Erythroblast (primary cell): ENCODE results near the gene MED12L.
A peak's percentile ranks its signal among the peaks of the same experiment; 100 is the strongest.

Source experiments
- DNase-seq, 2 experiments: peaks; one replicate each; lab custom pipeline; 2025; lab: John Stamatoyannopoulos, UW
- GATA1 ChIP-seq: IDR thresholded peaks from 2 replicates; pipeline ENCODE4 v1.6.1; 2011; ENCODE audit warnings: low read depth, mild to moderate bottlenecking, control low read depth, low read length, moderate library complexity
- POLR2A ChIP-seq: IDR thresholded peaks from 2 replicates; pipeline ENCODE4 v1.6.1; 2011; ENCODE audit warnings: mild to moderate bottlenecking, low read length

MED12L gene

GRCh38 chr3:151371526-151371925 lies 286.1 kb downstream of the MED12L start:
- TF ChIP-seq POLR2A (no peak), GATA1 (no peak)
- DNase-seq: no peak

DNA sequence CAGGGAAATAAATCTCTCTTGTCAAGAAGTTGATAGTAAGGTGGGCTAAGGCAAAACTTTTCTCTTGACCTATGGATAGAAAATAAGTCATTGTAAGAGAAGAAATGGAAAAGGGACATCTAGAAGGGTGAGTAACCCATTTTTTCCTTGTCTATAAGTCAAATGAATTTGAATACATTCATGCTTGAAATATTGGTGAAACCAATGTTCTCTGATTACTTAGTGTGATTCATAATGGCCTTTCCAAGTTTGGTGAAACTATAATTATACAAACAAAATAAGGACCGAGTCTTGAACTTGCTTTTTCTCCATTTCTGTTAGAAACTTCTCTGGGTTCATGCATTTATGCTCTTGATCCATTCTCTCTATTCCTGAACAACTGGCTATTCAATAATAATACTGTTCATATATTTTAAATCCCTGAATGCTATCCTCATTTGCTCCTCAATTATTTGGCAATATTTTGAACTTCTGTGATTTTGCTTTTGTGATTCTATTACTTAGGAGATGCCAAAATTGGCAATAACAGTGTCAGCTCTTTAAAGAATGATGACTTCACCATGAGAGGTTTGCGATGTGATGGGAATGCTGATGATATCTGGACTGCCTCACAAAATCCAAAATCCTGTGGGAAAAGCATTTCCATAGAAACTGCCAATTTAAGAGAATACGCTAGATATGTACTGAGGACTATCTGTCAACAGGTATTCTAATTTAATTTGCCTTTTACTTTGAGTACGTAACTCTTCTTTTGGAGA lies 286.8 kb downstream of the MED12L start:
- no peak for DNase-seq

DNA sequence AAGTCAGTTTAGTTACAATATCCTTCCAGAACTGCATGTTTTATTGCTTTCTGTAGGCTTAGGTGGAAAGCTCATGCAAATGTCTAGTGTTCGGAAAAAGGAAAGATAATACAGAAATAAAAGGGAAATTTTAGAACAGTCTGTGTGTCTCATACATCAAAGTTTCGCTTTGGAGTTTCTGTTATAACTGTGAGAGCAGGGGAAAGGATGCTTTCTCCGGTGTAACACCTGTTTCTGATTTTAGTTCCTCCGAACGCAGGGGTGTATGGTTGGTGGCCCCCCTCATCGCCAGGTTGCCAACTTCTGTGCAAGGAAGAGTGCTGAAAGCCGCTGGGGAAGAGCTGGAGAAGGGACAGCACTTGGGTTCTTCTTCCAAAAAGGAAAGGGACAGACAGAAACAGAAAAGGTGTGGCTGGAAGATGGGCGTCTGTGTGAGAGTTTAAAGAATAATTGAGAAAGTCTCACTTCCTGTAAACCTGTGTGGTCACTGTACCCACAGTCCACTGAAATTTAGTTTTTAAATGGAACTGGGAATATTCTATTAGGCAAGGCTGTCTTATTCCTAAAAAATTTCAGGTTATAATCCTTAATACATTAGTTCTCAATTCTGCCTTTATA lies 292.4 kb downstream of the MED12L start:
- DNase-seq: no peak
- no peak for TF ChIP-seq POLR2A
- TF ChIP-seq GATA1: no peak

More for the DNA sequence above, 286.8 kb downstream of the MED12L start:
- TF ChIP-seq POLR2A (no peak), GATA1 (no peak)

DNA sequence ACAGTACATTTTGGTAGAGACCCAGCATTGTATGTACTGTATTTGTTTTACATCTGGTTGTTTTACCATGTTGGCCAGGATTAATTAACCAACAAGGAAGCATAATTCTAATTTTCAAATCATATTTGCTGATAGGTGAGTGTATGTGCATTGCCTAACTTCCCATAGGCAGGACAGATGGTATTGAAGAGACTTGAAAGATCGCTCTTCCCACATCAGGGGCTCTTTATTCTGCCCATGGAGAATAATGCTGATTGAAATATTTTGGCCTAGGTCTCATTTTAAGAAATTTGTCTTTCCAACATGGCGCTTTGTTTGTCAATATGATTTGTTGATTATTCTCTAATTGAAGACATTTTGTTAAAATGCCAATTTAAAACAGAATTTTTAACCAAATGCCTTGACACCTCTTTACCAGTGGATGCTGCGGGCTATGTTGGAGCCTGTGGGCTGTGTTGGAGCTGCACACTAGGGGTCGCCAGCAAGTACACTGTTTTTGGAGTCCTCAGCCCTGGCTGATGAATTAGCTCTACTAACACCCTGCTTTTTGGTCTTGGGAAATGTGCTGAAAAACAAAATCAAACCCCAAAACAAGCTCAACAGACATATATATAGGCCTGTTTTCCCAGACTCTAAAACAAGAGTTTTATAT lies 293.7 kb downstream of the MED12L start:
- DNase-seq: peak; percentile 21 to 42
- TF ChIP-seq GATA1 (no peak), POLR2A (no peak)

DNA sequence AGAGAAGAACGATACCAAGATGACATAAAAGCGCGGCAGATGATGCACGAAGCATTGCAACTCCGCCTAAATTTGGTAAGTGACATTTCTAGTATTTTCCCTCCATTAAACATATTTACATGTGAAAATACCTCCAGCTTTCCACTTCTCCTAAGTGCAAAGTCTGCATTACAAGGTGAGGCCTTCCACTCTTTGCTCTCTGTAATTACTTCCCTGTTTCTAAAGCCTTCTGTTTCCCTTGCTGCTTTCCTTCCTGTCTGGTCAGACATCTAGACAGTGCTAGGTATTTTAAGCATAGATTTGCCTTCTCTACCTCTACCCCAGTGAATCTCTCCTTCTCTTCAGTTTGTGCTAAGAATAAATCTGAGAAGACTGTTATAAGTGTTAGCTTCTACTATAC lies 297.2 kb downstream of the MED12L start:
- TF ChIP-seq GATA1: no peak
- TF ChIP-seq POLR2A: no peak
- DNase-seq: no peak

DNA sequence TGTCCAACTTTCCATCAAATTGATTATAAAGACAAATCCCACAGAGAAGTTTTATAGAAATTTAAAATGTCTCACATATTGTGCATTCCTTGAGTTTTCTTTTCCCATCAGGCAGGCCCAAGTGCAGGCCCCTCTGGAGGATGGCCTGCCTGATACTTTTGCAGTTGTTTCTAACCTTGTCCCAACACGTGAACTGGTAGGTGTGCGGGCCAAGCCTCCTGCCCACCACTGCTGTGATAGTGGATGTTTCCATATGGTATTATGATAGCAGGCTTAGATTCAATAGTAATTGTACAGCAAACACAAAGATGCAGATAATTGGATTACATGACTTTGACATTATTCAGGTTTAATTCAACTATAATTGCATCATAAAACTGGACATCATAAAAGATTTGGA lies 297.6 kb downstream of the MED12L start:
- no peak for TF ChIP-seq GATA1
- TF ChIP-seq POLR2A: no peak
- DNase-seq: no peak

DNA sequence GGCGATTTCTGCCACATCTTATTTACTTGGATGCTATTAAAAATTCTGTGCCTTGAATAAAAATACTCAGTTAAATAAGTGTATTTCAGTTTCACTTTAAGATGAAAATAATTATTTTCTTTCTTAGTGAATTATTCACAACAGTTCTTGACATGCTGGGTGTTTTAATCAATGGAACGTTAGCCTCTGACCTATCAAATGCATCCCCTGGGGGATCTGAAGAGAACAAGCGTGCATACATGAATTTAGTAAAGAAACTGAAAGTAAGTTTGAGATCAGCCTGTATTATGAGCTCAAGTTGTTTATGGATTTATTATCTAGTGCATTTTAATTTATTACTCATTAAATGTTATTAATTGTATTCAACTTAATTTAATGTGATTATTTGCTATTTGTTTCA lies 298.5 kb downstream of the MED12L start:
- TF ChIP-seq GATA1: no peak
- no peak for TF ChIP-seq POLR2A
- no peak for DNase-seq

DNA sequence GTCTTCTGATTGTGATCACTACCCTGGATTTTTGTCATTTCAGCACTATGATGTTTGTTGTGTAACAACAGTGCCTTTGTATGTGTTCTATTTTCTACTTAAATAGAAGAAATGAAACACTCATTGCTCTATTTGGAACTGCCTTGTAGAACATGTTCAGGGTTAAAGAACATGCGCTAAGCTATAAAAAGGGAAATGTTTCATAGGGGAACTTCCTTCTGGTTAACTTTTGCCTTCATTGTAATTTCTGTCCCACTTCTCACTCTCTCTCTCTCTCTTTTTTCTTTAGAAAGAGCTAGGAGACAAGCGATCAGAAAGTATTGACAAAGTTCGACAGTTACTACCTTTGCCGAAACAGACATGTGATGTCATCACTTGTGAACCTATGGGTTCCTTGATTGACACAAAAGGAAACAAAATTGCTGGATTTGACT lies 299.3 kb downstream of the MED12L start, which contains the start of gene P2RY12:
P2RY12 (minus strand) TSS at position 13 of the 434 bp plus-strand sequence. CDS start 45,908 bp downstream, outside the sequence.
- DNase-seq: no peak
- no peak for TF ChIP-seq GATA1
- no peak for TF ChIP-seq POLR2A

DNA sequence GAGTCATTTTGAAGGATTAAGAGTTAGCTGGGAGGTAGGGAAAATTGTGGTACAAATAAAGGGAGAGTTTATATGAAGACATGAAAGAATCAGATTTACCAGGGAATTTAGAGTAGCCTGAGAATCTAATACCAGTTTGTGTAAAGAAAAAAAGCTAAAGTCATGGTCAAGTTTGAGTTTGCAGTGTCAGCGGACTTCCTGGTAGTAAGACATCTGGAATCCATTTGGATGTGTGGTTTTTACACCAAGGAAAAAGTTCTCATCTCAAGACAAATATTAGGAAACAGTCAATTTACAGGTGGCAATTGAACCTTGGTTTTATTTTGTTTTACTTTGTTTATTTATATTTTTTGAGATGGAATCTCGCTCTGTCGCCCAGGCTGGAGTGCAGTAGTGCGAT lies 300.6 kb downstream of the MED12L start:
- no peak for TF ChIP-seq POLR2A
- TF ChIP-seq GATA1: no peak
- DNase-seq: no peak

DNA sequence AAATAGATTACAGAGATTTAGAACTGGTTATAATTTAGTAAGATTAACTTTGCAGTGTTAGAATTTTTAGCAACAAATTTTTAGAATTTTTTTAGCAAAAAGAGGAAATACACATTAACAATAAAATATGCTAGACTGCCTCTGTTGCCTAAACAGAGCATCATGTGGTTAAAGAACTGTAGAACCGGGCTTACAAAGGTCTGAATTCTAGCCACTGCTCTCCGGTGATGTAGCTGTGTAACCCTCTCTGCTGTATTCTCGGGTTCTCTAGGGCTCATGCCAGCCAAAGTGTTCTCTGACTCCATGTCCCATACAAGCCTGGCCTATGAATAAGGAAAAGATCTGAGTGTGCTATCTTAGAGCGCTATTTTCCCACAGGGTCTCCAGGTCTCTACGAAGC lies 302.0 kb downstream of the MED12L start:
- no peak for DNase-seq
- no peak for TF ChIP-seq POLR2A
- TF ChIP-seq GATA1: no peak

DNA sequence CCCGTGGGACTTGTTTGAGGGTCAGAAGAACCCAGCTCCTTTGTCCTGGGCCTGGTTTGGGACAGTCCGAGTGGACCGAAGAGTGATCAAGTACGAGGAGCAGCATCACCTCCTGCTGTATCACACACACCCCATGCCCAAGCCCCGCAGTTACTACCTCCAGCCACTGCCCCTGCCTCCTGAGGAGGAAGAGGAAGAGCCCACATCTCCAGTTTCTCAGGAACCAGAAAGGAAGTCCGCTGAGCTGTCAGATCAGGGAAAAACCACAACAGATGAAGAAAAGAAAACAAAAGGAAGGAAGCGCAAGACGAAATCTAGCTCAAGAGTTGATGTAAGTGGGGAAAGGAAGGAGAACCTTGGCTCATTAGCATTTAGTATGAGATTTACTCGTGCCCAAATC lies 302.4 kb downstream of the MED12L start:
- TF ChIP-seq GATA1 (no peak), POLR2A (no peak)
- DNase-seq: no peak

GRCh38 chr3:151391720-151392119 lies 306.3 kb downstream of the MED12L start:
- no peak for DNase-seq
- TF ChIP-seq POLR2A: no peak
- TF ChIP-seq GATA1: no peak

DNA sequence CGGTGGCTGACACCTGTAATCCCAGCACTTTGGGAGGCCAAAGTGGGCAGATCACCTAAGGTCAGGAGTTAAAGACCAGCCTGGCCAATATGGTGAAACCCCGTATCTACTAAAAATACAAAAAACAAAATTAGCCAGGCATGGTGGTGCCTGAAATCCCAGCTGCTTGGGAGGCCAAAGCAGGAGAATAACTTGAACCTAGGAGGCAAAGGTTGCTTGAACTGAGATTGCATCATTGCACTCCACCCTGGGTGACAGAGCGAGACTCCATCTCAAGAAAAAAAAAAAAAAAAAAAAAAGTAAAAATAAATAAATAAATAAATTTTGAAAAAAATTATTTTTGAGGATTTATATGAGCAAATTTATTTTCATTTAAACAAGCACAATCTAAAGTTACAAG lies 306.7 kb downstream of the MED12L start:
- peak in 1 of 2 experiments; percentile 18 for DNase-seq
